Brain microvascular endothelial cell (primary cell): Measurements from ENCODE around the gene WDR75.
A peak's percentile ranks its signal among the peaks of the same experiment; 100 is the strongest.

Experiments
- DNase-seq: peaks from one replicate; pipeline ENCODE4 v3.0.0-alpha.2; 2020
- H3K27ac ChIP-seq: fragments of 250-450 bp; sonication (Bioruptor Pico); 2 replicates; pipeline ENCODE4 v1.5.1; 2020; ENCODE audit warnings: mild to moderate bottlenecking, moderate library complexity
- H3K27me3 ChIP-seq: fragments of 250-450 bp; sonication (Bioruptor Pico); replicated peaks from 2 replicates; pipeline ENCODE4 v1.5.1; 2020; ENCODE audit warnings: mild to moderate bottlenecking
- H3K36me3 ChIP-seq: fragments of 250-450 bp; sonication (Bioruptor Pico); replicated peaks from 2 replicates; pipeline ENCODE4 v1.5.1; 2020; ENCODE audit warnings: mild to moderate bottlenecking
- H3K4me3 ChIP-seq: 2 replicates; pipeline ENCODE4 v1.5.1; 2011; ENCODE audit warnings: low read depth, mild to moderate bottlenecking, control low read depth, low read length, moderate library complexity
- in situ Hi-C: cut with HindIII; loops from 2 replicates; pipeline ENCODE4 v1.10.0; 2017; ENCODE audit warnings: low sequenced_read_pairs, low pct_ligation_motif_present
- TF ChIP-seq, protein P1 (sequence below): IDR thresholded peaks from 2 replicates; pipeline ENCODE4 v1.5.1; 2011; ENCODE audit warnings: low read depth, mild to moderate bottlenecking, moderate library complexity, low read length, control low read depth, inconsistent platforms; ENCODE audit errors: missing control alignments

WDR75 gene

DNA sequence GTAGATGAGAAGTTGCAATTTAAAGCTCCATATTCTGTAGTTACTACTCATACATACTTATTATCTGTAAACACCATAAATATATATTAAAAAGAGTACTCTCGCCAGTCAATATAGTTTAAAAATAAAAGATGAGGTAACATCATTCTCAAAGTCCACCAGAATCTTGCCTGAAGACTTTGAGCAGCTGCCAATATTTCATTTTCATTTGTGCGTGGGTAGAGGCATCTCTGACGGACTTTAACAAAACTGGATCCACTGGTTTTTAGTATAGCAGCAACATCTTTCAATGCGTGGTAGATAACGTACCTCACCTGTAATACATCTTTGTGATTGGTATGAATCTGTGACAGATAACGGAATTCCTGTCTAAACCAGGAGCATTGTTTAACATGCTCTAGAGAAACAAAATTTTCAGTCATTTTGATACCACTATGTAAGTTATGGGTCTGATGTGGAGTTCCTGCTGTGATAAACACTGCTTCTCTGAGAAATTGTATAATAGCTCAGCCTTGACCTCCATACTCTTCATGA lies 45.0 kb downstream of the WDR75 start:
- Histone ChIP-seq H3K36me3 (no peaks in the 10 kb centered on the region), H3K27ac (no peak overlapping the region), H3K4me3 (no peak overlapping the region), H3K27me3 (no peaks in the 10 kb centered on the region)
- TF ChIP-seq, protein P1, sequence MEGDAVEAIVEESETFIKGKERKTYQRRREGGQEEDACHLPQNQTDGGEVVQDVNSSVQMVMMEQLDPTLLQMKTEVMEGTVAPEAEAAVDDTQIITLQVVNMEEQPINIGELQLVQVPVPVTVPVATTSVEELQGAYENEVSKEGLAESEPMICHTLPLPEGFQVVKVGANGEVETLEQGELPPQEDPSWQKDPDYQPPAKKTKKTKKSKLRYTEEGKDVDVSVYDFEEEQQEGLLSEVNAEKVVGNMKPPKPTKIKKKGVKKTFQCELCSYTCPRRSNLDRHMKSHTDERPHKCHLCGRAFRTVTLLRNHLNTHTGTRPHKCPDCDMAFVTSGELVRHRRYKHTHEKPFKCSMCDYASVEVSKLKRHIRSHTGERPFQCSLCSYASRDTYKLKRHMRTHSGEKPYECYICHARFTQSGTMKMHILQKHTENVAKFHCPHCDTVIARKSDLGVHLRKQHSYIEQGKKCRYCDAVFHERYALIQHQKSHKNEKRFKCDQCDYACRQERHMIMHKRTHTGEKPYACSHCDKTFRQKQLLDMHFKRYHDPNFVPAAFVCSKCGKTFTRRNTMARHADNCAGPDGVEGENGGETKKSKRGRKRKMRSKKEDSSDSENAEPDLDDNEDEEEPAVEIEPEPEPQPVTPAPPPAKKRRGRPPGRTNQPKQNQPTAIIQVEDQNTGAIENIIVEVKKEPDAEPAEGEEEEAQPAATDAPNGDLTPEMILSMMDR = no peak
- in situ Hi-C loops = no loop called here
- no peak for DNase-seq

DNA sequence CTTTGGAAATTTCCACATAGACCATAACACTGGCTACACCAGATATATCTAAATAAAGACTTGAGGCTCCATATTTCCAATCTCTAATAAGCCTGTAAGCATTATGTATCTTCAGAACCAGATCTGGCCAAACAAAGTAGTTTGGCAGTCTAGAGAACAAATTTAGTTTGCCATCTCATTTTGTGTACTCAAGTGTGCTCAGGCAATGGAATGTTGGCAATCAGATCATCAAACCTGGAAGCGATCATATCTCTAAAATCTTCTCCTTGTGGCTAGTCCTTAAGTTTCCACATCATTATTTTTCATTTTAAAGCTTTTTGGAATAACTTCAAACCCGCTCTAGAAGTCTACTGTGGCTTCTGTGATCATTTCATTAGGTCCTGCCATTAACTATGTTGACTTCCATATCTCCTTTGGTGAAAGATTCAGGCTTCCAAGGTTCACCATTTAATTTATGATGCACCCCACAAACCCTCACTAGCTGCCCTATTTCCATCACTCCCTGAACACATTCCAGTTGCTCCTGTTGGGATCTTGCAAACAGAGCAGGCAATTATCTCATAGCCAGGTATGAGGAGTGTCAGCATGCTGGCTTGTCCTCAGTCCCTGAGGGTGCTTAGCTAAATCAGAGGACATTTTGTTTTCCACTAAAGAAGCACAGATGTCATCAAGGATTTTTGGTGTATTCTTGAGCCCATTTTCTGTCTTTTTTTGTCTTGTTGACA lies 46.2 kb downstream of the WDR75 start:
- in situ Hi-C loops = no loop called here
- no peak overlapping the region for H3K27ac ChIP-seq
- TF ChIP-seq, protein P1 = no peak
- H3K36me3 ChIP-seq = no peaks in the 10 kb centered on the region
- no peak overlapping the region for H3K4me3 ChIP-seq
- H3K27me3 ChIP-seq = no peaks in the 10 kb centered on the region
- no peak for DNase-seq

DNA sequence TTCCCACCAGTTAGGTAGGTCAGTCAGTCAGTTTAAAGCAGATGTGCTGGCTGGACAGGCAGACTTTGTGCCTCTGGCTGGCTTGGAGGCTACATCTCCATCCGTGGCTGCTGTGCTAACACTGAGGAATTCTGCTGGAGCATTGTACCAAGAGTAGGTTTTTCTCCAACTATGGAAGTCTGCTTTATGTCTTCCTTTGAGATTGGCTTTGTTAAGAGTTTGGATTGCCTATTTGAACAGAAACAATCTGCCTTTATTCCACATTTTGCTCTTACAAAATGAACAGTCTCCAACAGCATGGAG lies 46.7 kb downstream of the WDR75 start:
- H3K27me3 ChIP-seq = no peaks in the 10 kb centered on the region
- H3K36me3 ChIP-seq = no peaks in the 10 kb centered on the region
- TF ChIP-seq, protein P1 = no peak
- H3K27ac ChIP-seq = no peak overlapping the region
- in situ Hi-C loops = no loop called here
- no peak for DNase-seq
- no peak overlapping the region for H3K4me3 ChIP-seq

DNA sequence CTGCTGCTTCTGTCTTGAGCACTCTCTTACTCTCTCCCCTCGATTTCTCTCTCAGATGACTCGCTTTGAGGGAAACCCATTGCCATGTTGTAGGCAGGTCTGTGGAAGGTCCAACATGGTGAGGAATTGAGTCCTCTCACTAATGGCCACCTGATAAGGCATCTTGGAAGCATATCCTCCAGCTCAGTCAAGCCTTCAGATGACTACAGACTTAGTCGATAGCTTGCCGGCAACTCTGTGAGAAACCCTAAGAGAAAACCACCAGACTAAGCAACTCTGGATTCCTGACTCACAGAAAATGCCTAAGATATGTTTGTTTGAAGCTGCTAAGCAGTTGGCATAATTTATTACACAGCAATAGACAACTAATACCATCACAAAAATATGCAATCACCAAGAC lies 51.2 kb downstream of the WDR75 start:
- peak; percentile 10 for DNase-seq
- Histone ChIP-seq H3K27me3 (no peaks in the 10 kb centered on the region), H3K27ac (no peak overlapping the region), H3K4me3 (no peak overlapping the region), H3K36me3 (no peaks in the 10 kb centered on the region)
- TF ChIP-seq, protein P1 = no peak
- in situ Hi-C loops = no loop called here

DNA sequence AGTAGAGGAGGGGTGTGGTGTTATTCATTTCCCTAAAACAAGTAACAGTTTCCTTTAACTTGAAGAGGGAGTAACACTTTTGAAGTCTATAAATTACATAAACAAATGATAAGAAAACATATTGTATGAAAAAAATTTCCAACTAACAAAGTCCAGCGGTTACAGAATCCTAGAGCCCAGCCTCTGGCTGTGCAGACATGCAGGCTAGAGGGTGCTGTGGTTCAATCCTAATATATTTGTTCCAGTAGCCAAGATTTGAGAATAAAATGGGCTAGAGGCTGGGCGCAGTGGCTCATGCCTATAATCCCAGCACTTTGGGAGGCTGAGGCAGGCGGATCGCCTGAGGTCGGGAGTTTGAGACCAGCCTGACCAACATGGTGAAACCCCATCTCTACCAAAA lies 56.9 kb downstream of the WDR75 start:
- TF ChIP-seq, protein P1 = peak; percentile 37
- in situ Hi-C loops = no loop called here

DNA sequence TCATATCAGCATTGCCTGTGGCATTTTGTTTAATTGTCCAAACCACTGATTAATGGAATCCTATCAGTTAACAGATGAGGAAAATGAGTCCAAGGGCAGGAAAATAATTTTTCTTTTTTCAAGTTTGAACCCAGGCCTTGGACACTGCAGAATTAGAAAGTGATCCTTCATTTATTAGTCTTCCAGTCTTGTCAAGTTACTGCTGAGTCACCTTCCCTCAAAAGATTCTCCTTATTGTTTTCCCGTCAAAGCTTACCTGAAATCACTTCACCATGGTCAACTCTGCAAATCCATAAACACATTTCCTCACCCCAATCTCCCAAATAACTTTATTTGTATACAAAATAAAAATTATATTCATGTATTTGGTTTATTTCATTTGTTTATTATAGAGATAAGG lies 57.9 kb downstream of the WDR75 start:
- Histone ChIP-seq H3K27ac (no peak overlapping the region), H3K4me3 (no peak overlapping the region), H3K27me3 (no peaks in the 10 kb centered on the region), H3K36me3 (no peaks in the 10 kb centered on the region)
- TF ChIP-seq, protein P1 = no peak
- in situ Hi-C loops = no loop called here
- no peak for DNase-seq

More for the DNA sequence above, 56.9 kb downstream of the WDR75 start:
- Histone ChIP-seq H3K36me3 (no peaks in the 10 kb centered on the region), H3K4me3 (no peak overlapping the region), H3K27ac (no peak overlapping the region), H3K27me3 (no peaks in the 10 kb centered on the region)
- DNase-seq = no peak
